GM19467 (cell line): ENCODE measurements around the gene CYFIP1.

ENCODE experiments used
- ATAC-seq: cut with Tn5 transposase; IDR thresholded peaks from one replicate; pipeline ENCODE4 v1.9.1; 2021; ENCODE audit warnings: mild to moderate bottlenecking, moderate library complexity; ENCODE audit not compliant: unreplicated experiment

The CYFIP1 gene

GRCh38 chr15:22892333-22892732, 87.8 kb downstream of the CYFIP1 start:
- no peak for ATAC-seq

GRCh38 chr15:22891426-22892210, 88.5 kb downstream of the CYFIP1 start:
- ATAC-seq, result no peak

- no peak for ATAC-seq
These were observed 89.9 kb downstream of the CYFIP1 start for GRCh38 chr15:22890296-22890695.

- ATAC-seq, result no peak
These were observed 90.9 kb downstream of the CYFIP1 start for GRCh38 chr15:22889146-22889818.

- ATAC-seq, result no peak
These were observed 91.9 kb downstream of the CYFIP1 start for GRCh38 chr15:22888120-22888859.

- ATAC-seq, result no peak
These were observed 92.8 kb downstream of the CYFIP1 start for GRCh38 chr15:22887157-22887951.

GRCh38 chr15:22885120-22885519, 95.0 kb downstream of the CYFIP1 start:
- no peak for ATAC-seq

- no peak for ATAC-seq
These were observed 95.8 kb downstream of the CYFIP1 start for GRCh38 chr15:22884344-22884743.

GRCh38 chr15:22883196-22883595, 97.0 kb downstream of the CYFIP1 start:
- ATAC-seq, result no peak

GRCh38 chr15:22881739-22882440, 98.3 kb downstream of the CYFIP1 start:
- ATAC-seq, result no peak

GRCh38 chr15:22880981-22881738, 99.0 kb downstream of the CYFIP1 start:
- ATAC-seq, result no peak

GRCh38 chr15:22880068-22880980, 99.8 kb downstream of the CYFIP1 start:
- no peak for ATAC-seq

- ATAC-seq, result no peak
These were observed 102.1 kb downstream of the CYFIP1 start for GRCh38 chr15:22878103-22878502.

GRCh38 chr15:22877607-22878006, 102.6 kb downstream of the CYFIP1 start:
- ATAC-seq, result no peak

- no peak for ATAC-seq
These were observed 103.1 kb downstream of the CYFIP1 start for GRCh38 chr15:22877117-22877516.

GRCh38 chr15:22874966-22875365, 105.2 kb downstream of the CYFIP1 start:
- ATAC-seq, result no peak

GRCh38 chr15:22874256-22874655, 105.9 kb downstream of the CYFIP1 start:
- ATAC-seq, result no peak

- ATAC-seq, result no peak
These were observed 106.3 kb downstream of the CYFIP1 start for GRCh38 chr15:22873841-22874240.
